Epidermal melanocyte (primary cell): ENCODE results near the gene TBX10.
"Not testable (repeated sequence)": the region's sequence is repeated elsewhere in the genome, so short reads cannot be mapped to it uniquely, and the experiment has no call there.

ENCODE experiments used
- DNase-seq: peaks from one replicate; pipeline ENCODE4 v3.0.0; 2011; ENCODE audit warnings: low spot score; ENCODE audit not compliant: insufficient read length

The TBX10 gene

GRCh38 chr11:67604119-67604518 is 35.4 kb downstream of the TBX10 start:
- DNase-seq = not testable (repeated sequence)

DNA sequence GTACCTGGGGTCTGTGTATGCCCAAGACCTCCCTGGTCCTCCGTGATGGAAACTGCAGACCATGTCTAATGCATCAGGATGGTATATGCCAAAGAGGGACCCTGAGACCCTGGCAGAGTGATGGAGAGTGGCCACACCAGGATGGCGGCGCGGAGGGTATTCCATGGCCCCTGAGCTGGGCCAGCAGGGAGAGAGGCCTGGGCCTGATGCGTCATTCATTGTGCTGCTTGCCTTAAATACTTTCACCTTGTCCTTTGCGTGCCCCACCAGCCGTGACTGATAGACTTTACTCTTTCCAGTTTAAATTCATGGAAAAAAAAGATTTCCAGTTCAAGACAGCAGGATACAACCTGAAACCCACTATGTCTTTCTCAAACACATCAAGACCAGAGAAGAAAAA is 38.5 kb downstream of the TBX10 start:
- DNase-seq = no peak

- DNase-seq = no peak
Observed at GRCh38 chr11:67600324-67601029, 39.1 kb downstream of the TBX10 start.

GRCh38 chr11:67599149-67599548 is 40.4 kb downstream of the TBX10 start:
- no peak for DNase-seq

GRCh38 chr11:67597963-67598362 is 41.6 kb downstream of the TBX10 start:
- DNase-seq = not testable (repeated sequence)

GRCh38 chr11:67597458-67597857 is 42.1 kb downstream of the TBX10 start:
- not testable (repeated sequence) for DNase-seq

DNA sequence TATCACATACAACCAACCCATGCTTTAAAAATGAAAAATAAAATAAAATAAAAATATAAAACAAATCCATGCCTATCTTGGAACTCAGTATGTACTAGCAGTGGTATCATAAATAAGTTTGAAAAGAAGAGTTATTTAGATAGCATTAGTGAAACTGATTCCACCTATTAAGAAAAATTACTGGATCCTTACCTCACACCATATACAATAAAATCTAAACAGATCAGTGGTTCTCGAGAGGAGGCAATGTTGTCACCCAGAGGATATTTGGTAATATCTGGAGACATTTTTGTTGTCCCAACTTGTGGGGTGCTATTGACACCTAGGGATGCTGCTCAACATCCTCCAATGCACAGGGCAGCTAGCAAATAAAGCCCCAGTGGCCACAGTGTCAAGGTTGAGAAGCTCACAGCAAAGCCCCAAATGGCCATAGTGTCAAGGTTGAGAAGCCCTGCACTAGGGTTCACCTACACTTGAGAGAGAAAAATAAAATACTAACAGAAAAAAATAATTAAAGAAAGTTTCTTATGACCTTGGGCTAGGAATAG is 42.7 kb downstream of the TBX10 start:
- no peak for DNase-seq

- DNase-seq = no peak
Observed at GRCh38 chr11:67594480-67594879, 45.1 kb downstream of the TBX10 start.

DNA sequence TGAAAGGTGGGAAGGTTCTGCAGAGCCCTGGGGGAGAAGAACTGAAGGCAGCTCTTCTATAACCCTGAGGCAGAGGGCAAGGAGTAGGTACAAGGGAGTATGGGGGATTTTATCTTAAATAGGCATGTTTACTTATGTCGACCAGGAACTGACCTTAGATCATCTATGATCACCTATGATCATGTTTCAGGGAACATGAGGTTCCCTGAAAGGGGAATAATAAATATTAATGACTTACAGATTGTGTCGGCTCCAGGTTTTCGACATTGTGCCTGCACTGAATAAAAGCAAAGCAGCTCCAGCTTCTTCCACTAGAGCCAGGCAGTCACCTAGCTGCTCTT is 46.0 kb downstream of the TBX10 start:
- no peak for DNase-seq

GRCh38 chr11:67592880-67593564 is 46.5 kb downstream of the TBX10 start:
- no peak for DNase-seq

- DNase-seq = not testable (repeated sequence)
Observed at GRCh38 chr11:67588899-67589415, 50.6 kb downstream of the TBX10 start.

- DNase-seq = no peak
Observed at GRCh38 chr11:67588136-67588503, 51.4 kb downstream of the TBX10 start.

- DNase-seq = no peak
Observed at GRCh38 chr11:67586568-67587250, 52.9 kb downstream of the TBX10 start.

DNA sequence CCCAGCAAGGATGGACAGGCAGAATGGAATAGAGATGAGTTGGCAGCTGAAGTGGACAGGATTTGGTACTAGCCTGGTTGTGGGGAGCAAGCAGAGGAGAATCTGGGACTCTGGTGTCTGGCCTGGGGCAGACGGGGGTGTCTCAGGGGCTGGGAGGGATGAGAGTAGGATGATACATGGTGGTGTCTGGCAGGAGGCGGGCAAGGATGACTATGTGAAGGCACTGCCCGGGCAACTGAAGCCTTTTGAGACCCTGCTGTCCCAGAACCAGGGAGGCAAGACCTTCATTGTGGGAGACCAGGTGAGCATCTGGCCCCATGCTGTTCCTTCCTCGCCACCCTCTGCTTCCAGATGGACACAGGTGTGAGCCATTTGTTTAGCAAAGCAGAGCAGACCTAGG is 53.7 kb downstream of the TBX10 start:
- DNase-seq = no peak

DNA sequence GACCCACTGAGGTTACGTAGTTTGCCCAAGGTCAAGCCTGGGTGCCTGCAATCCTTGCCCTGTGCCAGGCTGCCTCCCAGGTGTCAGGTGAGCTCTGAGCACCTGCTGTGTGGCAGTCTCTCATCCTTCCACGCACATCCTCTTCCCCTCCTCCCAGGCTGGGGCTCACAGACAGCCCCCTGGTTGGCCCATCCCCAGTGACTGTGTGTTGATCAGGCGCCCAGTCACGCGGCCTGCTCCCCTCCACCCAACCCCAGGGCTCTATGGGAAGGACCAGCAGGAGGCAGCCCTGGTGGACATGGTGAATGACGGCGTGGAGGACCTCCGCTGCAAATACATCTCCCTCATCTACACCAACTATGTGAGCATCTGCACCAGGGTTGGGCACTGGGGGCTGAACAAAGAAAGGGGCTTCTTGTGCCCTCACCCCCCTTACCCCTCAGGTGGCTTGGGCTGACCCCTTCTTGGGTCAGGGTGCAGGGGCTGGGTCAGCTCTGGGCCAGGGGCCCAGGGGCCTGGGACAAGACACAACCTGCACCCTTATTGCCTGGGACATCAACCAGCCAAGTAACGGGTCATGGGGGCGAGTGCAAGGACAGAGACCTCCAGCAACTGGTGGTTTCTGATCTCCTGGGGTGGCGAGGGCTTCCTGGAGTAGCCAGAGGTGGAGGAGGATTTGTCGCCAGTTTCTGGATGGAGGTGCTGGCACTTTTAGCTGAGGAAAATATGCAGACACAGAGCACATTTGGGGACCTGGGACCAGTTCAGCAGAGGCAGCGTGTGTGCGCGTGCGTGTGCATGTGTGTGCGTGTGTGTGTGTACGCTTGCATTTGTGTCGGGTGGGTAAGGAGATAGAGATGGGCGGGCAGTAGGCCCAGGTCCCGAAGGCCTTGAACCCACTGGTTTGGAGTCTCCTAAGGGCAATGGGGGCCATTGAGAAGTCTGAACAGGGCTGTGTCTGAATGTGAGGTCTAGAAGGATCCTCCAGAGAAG is 54.4 kb downstream of the TBX10 start:
- DNase-seq = no peak

- no peak for DNase-seq
Observed at GRCh38 chr11:67584205-67584880, 55.2 kb downstream of the TBX10 start.

- peak; percentile 79 for DNase-seq
Observed at GRCh38 chr11:67583247-67584204, 56.0 kb downstream of the TBX10 start, which contains the start of gene GSTP1. Gene GSTP1 (plus strand): TSS chr11:67583812. CDS start chr11:67583844, 32 bp downstream.

DNA sequence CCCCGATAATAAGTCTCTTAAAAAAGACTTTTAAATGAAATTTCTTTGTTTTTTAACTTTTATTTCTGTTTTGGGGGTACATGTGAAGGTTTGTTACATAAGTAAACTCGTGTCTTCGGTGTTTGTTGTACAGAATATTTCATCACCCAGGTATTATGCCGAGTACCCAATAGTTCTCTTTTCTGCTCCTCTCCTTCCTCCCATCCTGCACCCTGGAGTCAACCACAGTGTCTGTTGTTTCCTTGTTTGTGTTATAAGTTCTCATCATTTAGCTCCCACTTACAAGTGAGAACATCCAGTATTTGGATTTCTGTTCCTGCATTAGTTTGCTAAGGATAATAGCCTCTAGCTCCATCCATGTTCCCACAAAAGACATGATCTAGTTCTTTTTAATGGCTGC is 57.6 kb downstream of the TBX10 start:
- no peak for DNase-seq

DNA sequence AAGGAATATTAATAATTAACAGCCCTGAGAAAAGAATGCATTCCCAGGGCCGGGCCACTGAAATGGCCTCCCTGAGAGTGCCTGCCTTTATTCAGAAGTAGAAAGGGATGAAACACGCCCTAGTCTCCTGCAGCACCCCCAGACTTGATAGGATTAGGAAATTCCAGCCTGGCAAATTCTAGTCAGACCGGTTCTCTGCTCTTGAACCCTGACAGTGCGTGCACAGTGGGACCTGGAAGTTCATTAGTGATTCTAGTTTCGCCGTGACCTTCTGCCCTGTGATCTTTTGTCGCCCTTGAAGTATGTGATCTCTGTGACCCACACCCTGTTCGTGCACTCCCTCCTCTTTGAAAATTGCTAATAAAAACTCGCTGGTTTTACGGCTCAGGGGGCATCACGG is 58.1 kb downstream of the TBX10 start:
- no peak for DNase-seq
